HepG2 (cell line): ENCODE measurements around the gene CLDN19. TPM values are rescaled to one million over a fixed set of nuclear protein-coding genes. Genes with fewer than 3 reads are reported as not detected.

Source experiments
- ARNT ChIP-seq: fragments of 450-650 bp; IDR thresholded peaks from 2 replicates; pipeline ENCODE4 v1.6.1; 2017
- BHLHE40 ChIP-seq: IDR thresholded peaks from 2 replicates; pipeline ENCODE4 v1.6.1; 2011; ENCODE audit warnings: low read length, improper control_type of control experiment
- FOSL2 ChIP-seq: sonication (generic); formaldehyde crosslinking; IDR thresholded peaks from 2 replicates; pipeline ENCODE4 v1.4.0; 2020; ENCODE audit warnings: missing genetic modification reagents
- KLF6 ChIP-seq: IDR thresholded peaks from 2 replicates; pipeline ENCODE4 v1.8.0; 2016; ENCODE audit warnings: missing biosample characterization, missing genetic modification reagents
- NR2F1 ChIP-seq, 2 experiments: fragments of 450-650 bp in 1 of 2; formaldehyde crosslinking in 1 of 2; IDR thresholded peaks; 2 replicates each; pipeline versions ENCODE4 v1.5.0 to v1.6.1; 2016 to 2020; ENCODE audit warnings: mild to moderate bottlenecking in 1 of 2, missing compliant biosample characterization in 1 of 2, missing genetic modification reagents in 1 of 2, moderate library complexity in 1 of 2
- NR2F2 ChIP-seq: IDR thresholded peaks from 2 replicates; pipeline ENCODE4 v1.6.1; 2012; ENCODE audit warnings: low read depth, inconsistent platforms, borderline replicate concordance
- RXRB ChIP-seq: IDR thresholded peaks from 2 replicates; pipeline ENCODE4 v1.6.1; 2016; ENCODE audit warnings: borderline replicate concordance, missing genetic modification reagents, missing compliant biosample characterization
- SAFB2 ChIP-seq: sonication (generic); formaldehyde crosslinking; IDR thresholded peaks from 2 replicates; pipeline ENCODE4 v1.5.1; 2020; ENCODE audit warnings: missing genetic modification reagents, low read depth, mild to moderate bottlenecking, borderline replicate concordance
- STAT5B ChIP-seq: sonication (generic); formaldehyde crosslinking; IDR thresholded peaks from 2 replicates; pipeline ENCODE4 v1.4.0; 2020; ENCODE audit warnings: missing genetic modification reagents
- ZFP62 ChIP-seq: sonication (generic); formaldehyde crosslinking; IDR thresholded peaks from 2 replicates; pipeline ENCODE4 v1.4.0; 2020; ENCODE audit warnings: missing genetic modification reagents
- ZNF12 ChIP-seq: sonication (generic); formaldehyde crosslinking; IDR thresholded peaks from 2 replicates; pipeline ENCODE4 v1.5.0; 2020; ENCODE audit warnings: missing genetic modification reagents
- ZNF263 ChIP-seq: sonication (generic); formaldehyde crosslinking; IDR thresholded peaks from 2 replicates; pipeline ENCODE4 v1.4.0; 2020; ENCODE audit warnings: missing genetic modification reagents
- ZNF562 ChIP-seq: sonication (generic); formaldehyde crosslinking; IDR thresholded peaks from 2 replicates; pipeline ENCODE4 v1.8.0; 2022; ENCODE audit warnings: missing genetic modification reagents, borderline replicate concordance
- ZNF629 ChIP-seq: sonication (generic); formaldehyde crosslinking; conservative IDR thresholded peaks from 2 replicates; pipeline ENCODE4 v1.5.0; 2020; ENCODE audit warnings: missing genetic modification reagents
- ZNF713 ChIP-seq: sonication (generic); formaldehyde crosslinking; IDR thresholded peaks from 2 replicates; pipeline ENCODE4 v1.4.0; 2020; ENCODE audit warnings: mild to moderate bottlenecking, missing genetic modification reagents
- ZNF776 ChIP-seq: sonication (generic); formaldehyde crosslinking; IDR thresholded peaks from 2 replicates; pipeline ENCODE4 v1.4.0; 2020; ENCODE audit warnings: mild to moderate bottlenecking, missing genetic modification reagents
- polyA plus RNA-seq, 8 experiments: library from polyadenylated mRNA; depleted of rRNA in 3 of 8; stranded (reverse) in 7 of 8; unstranded in 1 of 8; fragments of >200 nt; fragmentation: Illumina TruSeq in 4 of 8; extraction: Trizol in 4 of 8; gene quantifications; 2 replicates each; pipeline versions ENCODE4 v1.2.1 to v1.2.3, GENCODE V29; 2011 to 2016; ENCODE audit warnings: low read depth in 4 of 8, missing spikeins in 1 of 8, mixed read lengths in 1 of 8; ENCODE audit not compliant: insufficient read depth in 1 of 8
- total RNA-seq, 5 experiments: library from RNA; depleted of rRNA; stranded (reverse); fragments of >200 nt; fragmentation: Illumina TruSeq; extraction: Trizol; gene quantifications; 2 replicates each; pipeline ENCODE4 v1.2.3, GENCODE V29; 2016; ENCODE audit warnings: low read depth in 1 of 5
- TF ChIP-seq, protein P1 (sequence below): sonication (generic); formaldehyde crosslinking; IDR thresholded peaks from 2 replicates; pipeline ENCODE4 v1.8.1; 2022; ENCODE audit warnings: mild to moderate bottlenecking, missing genetic modification reagents
- TF ChIP-seq, protein P2 (sequence below): sonication (generic); formaldehyde crosslinking; IDR thresholded peaks from 2 replicates; pipeline ENCODE4 v1.4.0; 2020; ENCODE audit warnings: missing genetic modification reagents
- TF ChIP-seq, protein P3 (sequence below), 2 experiments: sonication (generic) in 1 of 2; formaldehyde crosslinking in 1 of 2; IDR thresholded peaks; 2 replicates each; pipeline versions ENCODE4 v1.4.0 to v1.6.1; 2016 to 2020; ENCODE audit warnings: borderline replicate concordance in 1 of 2, low read depth in 1 of 2, mild to moderate bottlenecking in 1 of 2, missing genetic modification reagents in 1 of 2
- TF ChIP-seq, protein P4 (sequence below): sonication (generic); formaldehyde crosslinking; IDR thresholded peaks from 2 replicates; pipeline ENCODE4 v1.8.0; 2022; ENCODE audit warnings: mild to moderate bottlenecking, missing genetic modification reagents

Gene CLDN19
- total and polyA plus RNA-seq, 2 of the 13 experiments (the other 11 are each of a cell fraction or from before 2014, with no cell fraction given): 5.0 to 7.6 TPM

DNA sequence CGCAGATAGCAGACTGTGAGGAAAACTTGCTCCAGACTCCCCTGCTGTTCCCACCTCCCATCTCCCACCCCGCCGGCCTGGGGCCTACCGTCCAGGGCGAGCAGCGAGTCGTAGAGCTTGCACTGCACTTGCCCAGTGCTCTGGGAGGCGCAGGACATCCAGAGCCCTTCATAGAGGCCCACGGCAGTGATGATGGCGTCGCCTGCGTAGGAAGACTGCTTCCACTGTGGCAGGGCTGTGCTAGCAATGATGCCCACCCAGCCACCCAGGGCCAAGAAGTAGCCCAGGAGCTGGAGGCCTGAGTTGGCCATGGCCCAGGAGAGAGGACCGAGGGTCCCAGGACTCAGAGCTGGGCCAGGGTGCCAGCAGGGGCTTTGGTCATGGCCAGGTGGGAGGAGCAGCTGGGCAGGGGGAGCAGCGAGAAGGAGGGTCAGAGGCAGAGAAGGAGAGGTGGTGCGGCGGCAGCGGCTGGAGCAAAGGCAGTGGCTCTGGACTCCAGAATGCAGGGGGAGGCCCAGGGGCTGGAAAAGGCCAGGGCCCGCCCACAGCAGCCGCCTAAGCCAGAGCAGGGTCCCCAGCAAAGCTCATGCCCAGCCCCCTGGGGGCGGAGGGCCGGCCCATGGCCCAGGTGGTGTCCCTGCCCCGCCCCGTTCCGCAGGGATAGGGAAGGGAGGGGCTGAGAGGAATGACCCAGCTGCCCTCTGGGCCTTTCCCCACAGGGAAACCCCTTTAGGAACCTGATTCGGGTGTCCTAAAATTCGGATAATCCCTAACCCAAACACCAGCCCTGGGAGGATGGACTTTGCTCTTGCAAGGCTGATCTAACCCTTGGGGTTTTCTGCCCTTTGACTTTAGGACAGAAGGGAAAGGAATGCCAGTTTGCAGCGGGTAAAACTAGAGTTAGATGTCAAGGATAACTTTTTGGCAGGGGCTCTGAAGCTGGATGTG is at the start of gene CLDN19 (continued):
- TF ChIP-seq BHLHE40 (no peak), ZNF629 (CRISPR knock-in tag) (no peak), ARNT (no peak), ZNF713 (CRISPR knock-in tag) (no peak), KLF6 (CRISPR knock-in tag) (no peak), NR2F1 (CRISPR knock-in tag; IDR thresholded peaks at IDR 0.05) (peak; percentile 41 to 58; a peak in 3 of 4 replicates), ZFP62 (CRISPR knock-in tag) (no peak), NR2F2 (peak; percentile 55; the same call in 1 of the 2 replicates), ZNF562 (CRISPR knock-in tag) (no peak), ZNF776 (CRISPR knock-in tag) (no peak), RXRB (CRISPR knock-in tag) (no peak; the same call in 1 of the 2 replicates), STAT5B (CRISPR knock-in tag) (no peak), ZNF12 (CRISPR knock-in tag) (no peak), FOSL2 (no peak), SAFB2 (CRISPR knock-in tag) (no peak), ZNF263 (CRISPR knock-in tag) (no peak)
- TF ChIP-seq, protein P1, sequence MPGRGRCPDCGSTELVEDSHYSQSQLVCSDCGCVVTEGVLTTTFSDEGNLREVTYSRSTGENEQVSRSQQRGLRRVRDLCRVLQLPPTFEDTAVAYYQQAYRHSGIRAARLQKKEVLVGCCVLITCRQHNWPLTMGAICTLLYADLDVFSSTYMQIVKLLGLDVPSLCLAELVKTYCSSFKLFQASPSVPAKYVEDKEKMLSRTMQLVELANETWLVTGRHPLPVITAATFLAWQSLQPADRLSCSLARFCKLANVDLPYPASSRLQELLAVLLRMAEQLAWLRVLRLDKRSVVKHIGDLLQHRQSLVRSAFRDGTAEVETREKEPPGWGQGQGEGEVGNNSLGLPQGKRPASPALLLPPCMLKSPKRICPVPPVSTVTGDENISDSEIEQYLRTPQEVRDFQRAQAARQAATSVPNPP: no peak
- TF ChIP-seq, protein P2, sequence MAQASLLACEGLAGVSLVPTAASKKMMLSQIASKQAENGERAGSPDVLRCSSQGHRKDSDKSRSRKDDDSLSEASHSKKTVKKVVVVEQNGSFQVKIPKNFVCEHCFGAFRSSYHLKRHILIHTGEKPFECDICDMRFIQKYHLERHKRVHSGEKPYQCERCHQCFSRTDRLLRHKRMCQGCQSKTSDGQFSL (CRISPR knock-in tag): no peak
- TF ChIP-seq, protein P3, sequence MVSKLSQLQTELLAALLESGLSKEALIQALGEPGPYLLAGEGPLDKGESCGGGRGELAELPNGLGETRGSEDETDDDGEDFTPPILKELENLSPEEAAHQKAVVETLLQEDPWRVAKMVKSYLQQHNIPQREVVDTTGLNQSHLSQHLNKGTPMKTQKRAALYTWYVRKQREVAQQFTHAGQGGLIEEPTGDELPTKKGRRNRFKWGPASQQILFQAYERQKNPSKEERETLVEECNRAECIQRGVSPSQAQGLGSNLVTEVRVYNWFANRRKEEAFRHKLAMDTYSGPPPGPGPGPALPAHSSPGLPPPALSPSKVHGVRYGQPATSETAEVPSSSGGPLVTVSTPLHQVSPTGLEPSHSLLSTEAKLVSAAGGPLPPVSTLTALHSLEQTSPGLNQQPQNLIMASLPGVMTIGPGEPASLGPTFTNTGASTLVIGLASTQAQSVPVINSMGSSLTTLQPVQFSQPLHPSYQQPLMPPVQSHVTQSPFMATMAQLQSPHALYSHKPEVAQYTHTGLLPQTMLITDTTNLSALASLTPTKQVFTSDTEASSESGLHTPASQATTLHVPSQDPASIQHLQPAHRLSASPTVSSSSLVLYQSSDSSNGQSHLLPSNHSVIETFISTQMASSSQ (IDR thresholded peaks at IDR 0.05; ENCODE audit: low read depth): no peak
- TF ChIP-seq, protein P3 (CRISPR knock-in tag; IDR thresholded peaks at IDR 0.05; ENCODE audit: borderline replicate concordance): peak; percentile 59; the same call in 1 of the 2 replicates
- TF ChIP-seq, protein P4, sequence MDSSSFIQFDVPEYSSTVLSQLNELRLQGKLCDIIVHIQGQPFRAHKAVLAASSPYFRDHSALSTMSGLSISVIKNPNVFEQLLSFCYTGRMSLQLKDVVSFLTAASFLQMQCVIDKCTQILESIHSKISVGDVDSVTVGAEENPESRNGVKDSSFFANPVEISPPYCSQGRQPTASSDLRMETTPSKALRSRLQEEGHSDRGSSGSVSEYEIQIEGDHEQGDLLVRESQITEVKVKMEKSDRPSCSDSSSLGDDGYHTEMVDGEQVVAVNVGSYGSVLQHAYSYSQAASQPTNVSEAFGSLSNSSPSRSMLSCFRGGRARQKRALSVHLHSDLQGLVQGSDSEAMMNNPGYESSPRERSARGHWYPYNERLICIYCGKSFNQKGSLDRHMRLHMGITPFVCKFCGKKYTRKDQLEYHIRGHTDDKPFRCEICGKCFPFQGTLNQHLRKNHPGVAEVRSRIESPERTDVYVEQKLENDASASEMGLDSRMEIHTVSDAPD (CRISPR knock-in tag): 0 out of 2 replicates have a peak, but pooled peaks have one; percentile 34
